Stimulated activated CD4-positive, alpha-beta T cell treated with anti-CD3 and anti-CD28 coated beads, TNF-alpha, amount 100 ng/mL, for 1 hour (primary cell): ENCODE results near the gene RTN4R.
"Not testable (repeated sequence)": the region's sequence is repeated elsewhere in the genome, so short reads cannot be mapped to it uniquely, and the experiment has no call there.

Experiments
- DNase-seq, 3 donors: peaks; one replicate each; pipeline ENCODE4 v3.0.0-alpha.2; 2020; ENCODE audit warnings: low read depth in 3 of 3, low spot score in 1 of 3

Gene RTN4R

GRCh38 chr22:20268279-20269012 is at the start of gene RTN4R:
RTN4R (minus strand) TSS chr22:20268318; CDS start chr22:20268092, 226 bp downstream.
- DNase-seq: peak in 2 of 3 donors; percentile 17 to 39

- not testable (repeated sequence) for DNase-seq
These were observed 49.4 kb upstream of the RTN4R start for GRCh38 chr22:20317402-20318042.

- no peak for DNase-seq
These were observed 48.8 kb upstream of the RTN4R start for GRCh38 chr22:20316844-20317401.

- DNase-seq: no peak
These were observed 48.2 kb upstream of the RTN4R start for GRCh38 chr22:20316217-20316843.

GRCh38 chr22:20315337-20316216 is 47.5 kb upstream of the RTN4R start:
- DNase-seq: no peak

GRCh38 chr22:20314741-20315336 is 46.7 kb upstream of the RTN4R start:
- not testable (repeated sequence) for DNase-seq

- not testable (repeated sequence) for DNase-seq
These were observed 46.1 kb upstream of the RTN4R start for GRCh38 chr22:20314206-20314605.

GRCh38 chr22:20313306-20314077 is 45.4 kb upstream of the RTN4R start:
- not testable (repeated sequence) for DNase-seq

- no peak for DNase-seq
These were observed 44.5 kb upstream of the RTN4R start for GRCh38 chr22:20312396-20313191.

GRCh38 chr22:20311249-20312062 is 43.3 kb upstream of the RTN4R start:
- DNase-seq: not testable (repeated sequence)

- DNase-seq: not testable (repeated sequence)
These were observed 42.7 kb upstream of the RTN4R start for GRCh38 chr22:20310773-20311172.

- DNase-seq: not testable (repeated sequence)
These were observed 42.1 kb upstream of the RTN4R start for GRCh38 chr22:20310180-20310579.

- not testable (repeated sequence) for DNase-seq
These were observed 40.9 kb upstream of the RTN4R start for GRCh38 chr22:20308806-20309650.

- DNase-seq: not testable (repeated sequence)
These were observed 39.6 kb upstream of the RTN4R start for GRCh38 chr22:20307448-20308447.

- DNase-seq: not testable (repeated sequence)
These were observed 38.7 kb upstream of the RTN4R start for GRCh38 chr22:20306646-20307447.
